Gastroesophageal sphincter (tissue), 4 donors: ENCODE data around the gene ATP9A. TPM values are rescaled to one million over a fixed set of nuclear protein-coding genes. Genes with fewer than 3 reads are reported as not detected.

ENCODE experiments used
- ATAC-seq: fragments of 150-250 bp; one replicate; pipeline ENCODE4 v1.9.1; 2016; ENCODE audit warnings: mild to moderate bottlenecking, moderate library complexity
- H3K27ac ChIP-seq, 4 donors: fragments of 200-600 bp; sonication (generic) in 3 of 4; 1 replicate in 3 of 4; 2 replicates in 1 of 4; pipeline ENCODE4 v1.5.1; 2016 to 2019
- H3K27me3 ChIP-seq: fragments of 200-600 bp; sonication (generic); one replicate; pipeline ENCODE4 v1.5.1; 2019
- H3K36me3 ChIP-seq, 2 donors: fragments of 200-600 bp; sonication (generic); one replicate each; pipeline ENCODE4 v1.5.1; 2019; ENCODE audit warnings: control low read depth in 1 of 2
- H3K4me1 ChIP-seq, 3 donors: fragments of 200-600 bp; sonication (generic); 1 replicate in 2 of 3; 2 replicates in 1 of 3; pipeline ENCODE4 v1.5.1; 2016 to 2019; ENCODE audit warnings: control low read depth in 2 of 3
- H3K4me3 ChIP-seq, 2 donors: fragments of 200-600 bp; sonication (generic); one replicate each; pipeline ENCODE4 v1.5.1; 2019; ENCODE audit warnings: mild to moderate bottlenecking in 1 of 2, moderate library complexity in 1 of 2
- H3K9me3 ChIP-seq, 3 donors: fragments of 200-600 bp; sonication (generic); one replicate each; pipeline ENCODE4 v1.5.1; 2017 to 2019; ENCODE audit warnings: control low read depth in 2 of 3
- EP300 ChIP-seq: sonication (generic); formaldehyde crosslinking; IDR thresholded peaks from one replicate; pipeline ENCODE4 v1.6.1; 2017; ENCODE audit warnings: antibody characterized with exemption, mild to moderate bottlenecking
- POLR2A ChIP-seq, 2 donors: fragments of 450-650 bp; IDR thresholded peaks; one replicate each; pipeline ENCODE4 v1.6.1; 2017; ENCODE audit warnings: antibody characterized with exemption in 2 of 2, mild to moderate bottlenecking in 2 of 2, moderate library complexity in 1 of 2
- POLR2AphosphoS5 ChIP-seq: sonication (generic); formaldehyde crosslinking; IDR thresholded peaks from one replicate; pipeline ENCODE4 v1.6.1; 2017; ENCODE audit warnings: antibody characterized with exemption
- WGBS, 2 donors: methylation state at CpG; one replicate each; pipeline ENCODE4 v1.1.5; 2018; ENCODE audit warnings: low coverage in 1 of 2; 5-methylcytosine and 5-hydroxymethylcytosine counted together
- total RNA-seq, 4 donors: library from RNA; depleted of rRNA; stranded (reverse); fragments of >200 nt; gene quantifications; one replicate each; pipeline ENCODE4 v1.1.0, GENCODE V29; 2016
- TF ChIP-seq, protein P1 (sequence below), 4 experiments: fragments of 200-600 bp in 2 of 4; fragments of 450-650 bp in 2 of 4; sonication (generic) in 1 of 4; IDR thresholded peaks; one replicate each; pipeline ENCODE4 v1.5.1; 2017 to 2019; ENCODE audit warnings: antibody characterized with exemption in 4 of 4, mild to moderate bottlenecking in 2 of 4, moderate library complexity in 2 of 4

The ATP9A gene
- total RNA-seq, 4 donors from 2014 or later = 49.3 to 80.2 (median 57.7) TPM

DNA sequence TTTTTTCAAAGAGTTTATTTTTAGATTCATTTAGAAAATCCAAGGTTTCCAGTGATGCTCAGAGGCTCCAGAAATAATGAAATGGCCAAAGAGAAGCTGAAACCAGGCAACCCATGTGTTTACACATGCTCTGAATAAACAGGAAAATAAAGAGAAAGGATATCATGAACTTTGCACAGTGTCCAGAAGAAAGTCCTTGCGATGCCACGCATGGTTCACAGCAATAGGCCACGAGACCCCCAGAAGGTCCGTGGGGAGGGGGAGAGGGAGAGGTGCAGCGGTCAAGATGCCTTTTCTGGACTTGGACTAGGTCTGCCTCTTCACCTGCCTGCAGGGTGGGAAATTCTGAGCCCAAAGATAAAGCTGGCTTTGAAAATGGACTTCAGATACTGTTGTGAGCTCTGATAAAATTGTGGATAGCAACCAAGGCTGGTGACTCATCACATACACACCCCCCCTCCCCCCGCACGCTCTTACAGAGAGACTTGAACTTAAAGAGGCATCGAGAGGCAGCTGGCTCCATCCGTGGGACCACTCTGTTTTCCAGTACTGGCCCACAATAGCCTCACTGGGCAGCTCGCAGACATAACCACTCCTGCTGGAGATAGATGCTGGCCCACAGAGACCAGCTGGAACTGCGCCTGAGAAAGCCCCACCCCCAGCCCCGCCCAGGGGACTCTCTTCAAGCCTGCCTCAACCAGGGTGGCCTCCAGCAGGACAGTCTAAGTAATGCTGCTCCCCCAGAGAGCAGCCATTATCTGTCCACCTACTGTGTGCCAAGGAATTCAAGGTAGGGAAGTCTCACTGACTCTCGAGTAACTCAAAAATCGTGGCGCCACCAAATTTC, 204.5 kb downstream of the ATP9A start:
- 3 to 9% methylated on average over 5 to 9 of the region's 15 CpGs for whole genome bisulfite sequencing, 2 donors

DNA sequence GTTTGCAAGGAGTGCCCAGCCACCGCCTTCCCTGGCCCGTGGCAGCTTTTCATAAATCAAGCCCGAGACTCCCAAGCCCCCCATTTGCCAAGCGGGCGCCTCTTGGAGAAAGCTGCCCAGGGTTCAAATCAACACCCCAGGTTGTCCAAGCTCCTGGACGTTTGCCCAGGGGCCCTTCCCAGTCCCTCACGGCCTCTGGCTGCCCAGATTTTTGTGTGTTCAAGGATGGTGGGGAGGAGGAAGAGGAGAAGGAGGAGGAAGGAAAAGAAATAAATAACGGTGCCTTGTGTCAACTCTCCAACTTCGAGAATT, 205.1 kb downstream of the ATP9A start:
- Histone ChIP-seq H3K9me3 (no peaks in the 10 kb centered on the region), H3K36me3 (no peaks in the 10 kb centered on the region), H3K4me1 (peaks cover 0 to 71% (median 37%) of the 10 kb centered on the region in 3 donors), H3K27ac (peak overlapping the region; percentile 62 to 96 (median 92)), H3K4me3 (peak overlapping the region; percentile 46 to 66), H3K27me3 (no peaks in the 10 kb centered on the region)
- TF ChIP-seq, protein P1, sequence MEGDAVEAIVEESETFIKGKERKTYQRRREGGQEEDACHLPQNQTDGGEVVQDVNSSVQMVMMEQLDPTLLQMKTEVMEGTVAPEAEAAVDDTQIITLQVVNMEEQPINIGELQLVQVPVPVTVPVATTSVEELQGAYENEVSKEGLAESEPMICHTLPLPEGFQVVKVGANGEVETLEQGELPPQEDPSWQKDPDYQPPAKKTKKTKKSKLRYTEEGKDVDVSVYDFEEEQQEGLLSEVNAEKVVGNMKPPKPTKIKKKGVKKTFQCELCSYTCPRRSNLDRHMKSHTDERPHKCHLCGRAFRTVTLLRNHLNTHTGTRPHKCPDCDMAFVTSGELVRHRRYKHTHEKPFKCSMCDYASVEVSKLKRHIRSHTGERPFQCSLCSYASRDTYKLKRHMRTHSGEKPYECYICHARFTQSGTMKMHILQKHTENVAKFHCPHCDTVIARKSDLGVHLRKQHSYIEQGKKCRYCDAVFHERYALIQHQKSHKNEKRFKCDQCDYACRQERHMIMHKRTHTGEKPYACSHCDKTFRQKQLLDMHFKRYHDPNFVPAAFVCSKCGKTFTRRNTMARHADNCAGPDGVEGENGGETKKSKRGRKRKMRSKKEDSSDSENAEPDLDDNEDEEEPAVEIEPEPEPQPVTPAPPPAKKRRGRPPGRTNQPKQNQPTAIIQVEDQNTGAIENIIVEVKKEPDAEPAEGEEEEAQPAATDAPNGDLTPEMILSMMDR (IDR thresholded peaks at IDR 0.05) = no peak
- no peak for TF ChIP-seq POLR2A (IDR thresholded peaks at IDR 0.05)
- no peak for TF ChIP-seq POLR2AphosphoS5
- TF ChIP-seq EP300 = no peak
- no peak for ATAC-seq
- WGBS, 2 donors = 0 to 3% methylated on average over 3 to 9 of the region's 9 CpGs

More for the DNA sequence above, 204.5 kb downstream of the ATP9A start:
- ATAC-seq = peak; percentile 36
- Histone ChIP-seq H3K9me3 (no peaks in the 10 kb centered on the region), H3K27ac (peak overlapping the region; percentile 62 to 96 (median 92)), H3K27me3 (no peaks in the 10 kb centered on the region), H3K4me3 (peak overlapping the region in 1 of 2 donors; percentile 66), H3K4me1 (peaks cover 0 to 71% (median 37%) of the 10 kb centered on the region in 3 donors), H3K36me3 (no peaks in the 10 kb centered on the region)
- TF ChIP-seq, protein P1 (IDR thresholded peaks at IDR 0.05) = peak in 1 of 4 experiments; percentile 6
- no peak for TF ChIP-seq POLR2AphosphoS5

DNA sequence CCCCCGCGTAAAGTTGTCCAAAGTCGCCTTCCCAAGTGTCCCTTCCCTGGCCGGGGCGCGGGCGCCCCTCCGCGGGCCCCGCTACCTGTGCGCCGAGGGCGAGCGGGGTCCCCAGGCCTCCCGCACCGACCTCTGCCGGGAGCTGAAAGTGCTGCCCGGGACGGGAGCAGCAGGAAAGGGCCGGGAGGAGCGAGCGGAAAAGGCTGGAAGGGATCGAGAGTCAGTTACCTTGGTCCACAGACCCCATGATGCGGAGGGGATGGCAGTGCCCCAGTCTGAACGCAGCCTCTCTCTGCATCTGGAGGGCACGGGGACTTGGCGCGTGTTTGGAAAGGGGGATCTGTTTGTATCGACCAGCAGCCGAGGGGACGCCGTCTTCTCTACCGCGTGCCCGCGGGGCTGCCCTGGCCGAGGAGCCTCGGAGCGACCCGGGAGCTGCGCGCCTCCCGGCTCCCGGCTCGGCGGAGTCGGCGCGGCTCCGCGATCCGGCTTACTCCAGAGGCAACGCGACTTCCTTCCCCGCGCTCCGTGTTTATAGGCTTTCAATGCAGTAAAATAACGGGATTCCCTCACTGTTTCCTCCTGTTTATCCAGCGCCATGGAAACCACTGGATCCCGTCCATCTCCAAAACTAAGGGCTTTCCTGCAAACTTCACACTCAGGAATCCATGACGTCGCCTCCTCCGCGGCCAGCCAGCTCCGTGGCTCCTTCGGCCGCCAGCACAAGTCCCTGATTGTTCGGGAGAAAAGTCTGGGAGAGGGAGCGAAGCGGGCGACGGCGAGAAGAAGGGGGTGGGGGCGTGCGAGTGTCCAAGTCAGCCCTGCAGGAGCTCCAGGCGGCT, 205.6 kb downstream of the ATP9A start:
- no peaks in the 10 kb centered on the region for H3K9me3 ChIP-seq
- WGBS, 2 donors = 0% methylated on average over 10 of the region's 76 CpGs; no CpG with 5 or more reads in 1 of the 2 donors
- no peaks in the 10 kb centered on the region for H3K36me3 ChIP-seq
- H3K4me3 ChIP-seq = peak overlapping the region; percentile 46 to 66
- ATAC-seq = peak; percentile 84
- peak overlapping the region; percentile 62 to 96 (median 92) for H3K27ac ChIP-seq
- no peaks in the 10 kb centered on the region for H3K27me3 ChIP-seq
- peaks cover 0 to 71% (median 37%) of the 10 kb centered on the region in 3 donors for H3K4me1 ChIP-seq
- TF ChIP-seq POLR2AphosphoS5 = peak; percentile 95
- TF ChIP-seq POLR2A (IDR thresholded peaks at IDR 0.05) = peak; percentile 66 to 87
- no peak for TF ChIP-seq EP300
- TF ChIP-seq, protein P1 (IDR thresholded peaks at IDR 0.05) = peak in 1 of 4 experiments; percentile 51

DNA sequence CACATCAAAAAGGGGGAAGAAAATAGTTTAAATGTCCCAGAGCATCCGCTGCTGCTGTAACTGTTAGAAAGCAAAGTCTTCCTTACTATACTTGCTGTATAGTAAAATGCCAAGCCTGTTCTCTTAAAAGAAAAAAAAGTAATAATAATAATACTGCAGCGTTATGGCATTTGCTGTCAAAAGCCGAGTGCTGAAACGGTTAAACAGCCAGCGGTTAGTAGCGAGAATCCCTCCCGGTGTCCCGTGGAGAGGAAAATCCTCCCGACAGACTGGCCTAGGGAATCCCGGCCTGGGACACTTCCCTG, 206.2 kb downstream of the ATP9A start:
- no peak for ATAC-seq
- Histone ChIP-seq H3K4me3 (peak overlapping the region; percentile 46 to 66), H3K4me1 (peaks cover 0 to 71% (median 37%) of the 10 kb centered on the region in 3 donors), H3K36me3 (no peaks in the 10 kb centered on the region), H3K27me3 (no peaks in the 10 kb centered on the region), H3K9me3 (no peaks in the 10 kb centered on the region), H3K27ac (peak overlapping the region; percentile 62 to 96 (median 92))
- 0% methylated on average over 3 to 6 of the region's 10 CpGs for WGBS, 2 donors
- no peak for TF ChIP-seq POLR2A (IDR thresholded peaks at IDR 0.05)
- TF ChIP-seq EP300 = no peak

DNA sequence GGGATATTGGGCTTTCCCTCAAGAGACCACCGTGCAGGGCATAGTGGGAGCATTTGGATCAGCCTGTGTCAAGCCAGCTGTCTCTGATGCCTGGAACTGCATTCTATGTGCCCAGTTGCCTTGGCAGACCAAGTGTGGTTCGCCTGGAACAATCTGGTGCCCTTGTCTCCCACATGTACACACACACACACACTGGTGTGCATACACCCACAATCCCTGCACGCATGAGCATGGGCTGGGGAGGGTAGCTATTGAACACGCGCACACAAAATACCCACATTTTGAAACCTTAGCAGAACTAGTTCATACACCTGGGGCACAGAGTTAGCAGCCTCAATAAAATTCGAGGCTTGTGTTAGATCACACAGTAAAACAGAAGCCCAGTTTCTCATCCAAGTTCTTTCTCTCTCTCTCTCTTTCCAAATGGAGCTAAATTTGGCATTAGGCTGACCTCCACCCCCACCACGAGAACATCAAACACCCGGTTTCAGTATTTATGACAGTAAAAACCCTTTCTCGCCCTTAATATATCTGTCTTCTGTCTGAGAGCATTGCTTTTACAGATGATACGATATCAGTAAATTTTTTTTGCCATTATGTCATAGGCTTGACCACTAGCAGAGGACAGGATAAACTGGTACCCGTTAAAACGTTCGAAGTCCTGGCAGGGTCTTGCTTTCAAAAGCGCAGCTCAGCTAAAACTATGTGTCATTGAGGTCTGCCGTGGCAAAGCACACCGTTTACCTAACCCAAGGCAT, 207.5 kb downstream of the ATP9A start:
- Histone ChIP-seq H3K4me1 (peaks cover 0 to 64% (median 32%) of the 10 kb centered on the region in 3 donors), H3K9me3 (no peaks in the 10 kb centered on the region), H3K4me3 (peak overlapping the region; percentile 9 to 66), H3K27ac (peak overlapping the region in 3 of 4 donors; percentile 58 to 96 (median 92)), H3K36me3 (no peaks in the 10 kb centered on the region), H3K27me3 (no peaks in the 10 kb centered on the region)
- ATAC-seq = no peak
- TF ChIP-seq POLR2A (IDR thresholded peaks at IDR 0.05) (no peak), EP300 (peak; percentile 9)
- WGBS, 2 donors = 4 to 5% methylated on average over 6 to 16 of the region's 16 CpGs
